G401.6 (cell line): ENCODE results near the gene TMEM30A.
A peak's percentile ranks its signal among the peaks of the same experiment; 100 is the strongest.

Source experiments
- FAIRE-seq: peaks from 2 replicates; lab custom pipeline; 2012; peaks lifted over from hg19 to GRCh38; lab: Jason Lieb, UNC

TMEM30A gene

GRCh38 chr6:75262716-75263400 is 21.7 kb downstream of the TMEM30A start:
- FAIRE-seq, result no peak

- no peak for FAIRE-seq
These were observed 23.3 kb downstream of the TMEM30A start for GRCh38 chr6:75261299-75261698.

- no peak for FAIRE-seq
These were observed 27.1 kb downstream of the TMEM30A start for GRCh38 chr6:75257343-75258087.

- FAIRE-seq, result no peak
These were observed 34.0 kb downstream of the TMEM30A start for GRCh38 chr6:75250552-75250951.

- no peak for FAIRE-seq
These were observed 34.8 kb downstream of the TMEM30A start for GRCh38 chr6:75249837-75250236.

- no peak for FAIRE-seq
These were observed 38.2 kb downstream of the TMEM30A start for GRCh38 chr6:75246386-75246785.

- FAIRE-seq, result no peak
These were observed 40.5 kb downstream of the TMEM30A start for GRCh38 chr6:75244063-75244584.

- peak; percentile 98 for FAIRE-seq
These were observed 41.1 kb downstream of the TMEM30A start, which contains the start of gene COX7A2 for GRCh38 chr6:75243333-75244062. TSS of gene COX7A2 (minus strand) at chr6:75243801. CDS start at chr6:75243734, 67 bp downstream.

- no peak for FAIRE-seq
These were observed 48.0 kb downstream of the TMEM30A start for GRCh38 chr6:75236630-75237029.

- no peak for FAIRE-seq
These were observed 49.3 kb downstream of the TMEM30A start for GRCh38 chr6:75235271-75235670.

- FAIRE-seq, result no peak
These were observed 50.3 kb downstream of the TMEM30A start for GRCh38 chr6:75234126-75234865.

GRCh38 chr6:75233092-75233615 is 51.4 kb downstream of the TMEM30A start:
- no peak for FAIRE-seq

GRCh38 chr6:75230484-75231325 is 53.9 kb downstream of the TMEM30A start:
- peak; percentile 93 for FAIRE-seq

- no peak for FAIRE-seq
These were observed 60.2 kb downstream of the TMEM30A start for GRCh38 chr6:75224303-75224926.

- no peak for FAIRE-seq
These were observed 61.2 kb downstream of the TMEM30A start for GRCh38 chr6:75223428-75223827.

- no peak for FAIRE-seq
These were observed 62.3 kb downstream of the TMEM30A start for GRCh38 chr6:75222261-75222660.

- FAIRE-seq, result no peak
These were observed 63.5 kb downstream of the TMEM30A start for GRCh38 chr6:75221116-75221515.

- FAIRE-seq, result no peak
These were observed 64.2 kb downstream of the TMEM30A start for GRCh38 chr6:75220357-75220756.

GRCh38 chr6:75219263-75219662 is 65.3 kb downstream of the TMEM30A start:
- FAIRE-seq, result no peak

- FAIRE-seq, result no peak
These were observed 67.4 kb downstream of the TMEM30A start for GRCh38 chr6:75217193-75217592.
